GM23338 (cell line): ENCODE measurements around the gene METTL22. TPM values are rescaled to one million over a fixed set of nuclear protein-coding genes. Genes with fewer than 3 reads are reported as not detected.
A peak's percentile ranks its signal among the peaks of the same experiment; 100 is the strongest.

Experiments
- ATAC-seq: fragments of 200-7000 bp; cut with Tn5 transposase; 3 replicates; pipeline ENCODE4 v1.9.1; 2020
- DNase-seq: peaks from one replicate; pipeline ENCODE4 v3.0.0-alpha.2; 2015; ENCODE audit warnings: low spot score
- H2AFZ ChIP-seq: fragments of 200-600 bp; sonication (generic); 2 replicates; pipeline ENCODE4 v1.8.0; 2016; ENCODE audit warnings: antibody characterized with exemption, mild to moderate bottlenecking, moderate library complexity
- H3F3A ChIP-seq: fragments of 200-600 bp; sonication (generic); replicated peaks from 2 replicates; pipeline ENCODE4 v1.8.0; 2017; ENCODE audit warnings: antibody characterized with exemption, mixed run types, low read depth
- H3K27ac ChIP-seq: fragments of 200-600 bp; sonication (generic); 2 replicates; pipeline ENCODE4 v1.6.1; 2016; ENCODE audit warnings: low read depth
- H3K27me3 ChIP-seq: fragments of 200-600 bp; sonication (generic); 2 replicates; pipeline ENCODE4 v1.8.0; 2016; ENCODE audit warnings: mild to moderate bottlenecking, mixed run types, moderate library complexity; ENCODE audit not compliant: insufficient read depth
- H3K36me3 ChIP-seq: fragments of 200-600 bp; sonication (generic); 2 replicates; pipeline ENCODE4 v1.8.0; 2016; ENCODE audit warnings: mild to moderate bottlenecking; ENCODE audit not compliant: insufficient read depth
- H3K4me1 ChIP-seq: fragments of 200-600 bp; sonication (generic); 2 replicates; pipeline ENCODE4 v1.8.0; 2016; ENCODE audit warnings: mild to moderate bottlenecking, moderate library complexity; ENCODE audit not compliant: insufficient read depth
- H3K4me2 ChIP-seq: fragments of 200-600 bp; sonication (generic); 2 replicates; pipeline ENCODE4 v1.7.1; 2017; ENCODE audit warnings: mixed run types
- H3K4me3 ChIP-seq: fragments of 200-600 bp; sonication (generic); 2 replicates; pipeline ENCODE4 v1.6.1; 2016; ENCODE audit warnings: mixed run types
- H3K79me2 ChIP-seq: fragments of 200-600 bp; sonication (generic); replicated peaks from 2 replicates; pipeline ENCODE4 v1.8.0; 2017; ENCODE audit warnings: mild to moderate bottlenecking; ENCODE audit not compliant: insufficient read depth
- H3K9me2 ChIP-seq: fragments of 200-600 bp; sonication (generic); 2 replicates; pipeline ENCODE4 v1.8.0; 2017; ENCODE audit not compliant: insufficient read depth
- H4K20me1 ChIP-seq: fragments of 200-600 bp; sonication (generic); replicated peaks from 2 replicates; pipeline ENCODE4 v1.8.0; 2017; ENCODE audit warnings: mild to moderate bottlenecking; ENCODE audit not compliant: insufficient read depth
- H3K27ac Mint-ChIP-seq: 2 replicates; pipeline ENCODE4 v1.8.0; 2020; ENCODE audit warnings: inconsistent platforms, mild to moderate bottlenecking, moderate library complexity, mixed read lengths
- H3K27me3 Mint-ChIP-seq: 3 replicates; pipeline ENCODE4 v1.8.0; 2022; ENCODE audit warnings: low read depth, mild to moderate bottlenecking, moderate library complexity, mixed read lengths, inconsistent platforms; ENCODE audit not compliant: insufficient read depth, poor library complexity
- H3K36me3 Mint-ChIP-seq: 3 replicates; pipeline ENCODE4 v1.8.0; 2021; ENCODE audit warnings: low read depth, mild to moderate bottlenecking, inconsistent platforms, moderate library complexity, mixed read lengths
- H3K4me1 Mint-ChIP-seq: 3 replicates; pipeline ENCODE4 v1.8.0; 2020; ENCODE audit warnings: mild to moderate bottlenecking, inconsistent platforms, mixed read lengths
- H3K4me3 Mint-ChIP-seq: 3 replicates; pipeline ENCODE4 v1.8.0; 2021; ENCODE audit warnings: moderate library complexity, mild to moderate bottlenecking, inconsistent platforms, mixed read lengths
- H3K9me3 Mint-ChIP-seq: 3 replicates; pipeline ENCODE4 v1.8.0; 2020; ENCODE audit warnings: moderate library complexity, mild to moderate bottlenecking, inconsistent platforms, mixed read lengths
- CREB1 ChIP-seq: fragments of 250-450 bp; sonication (Bioruptor Pico); IDR thresholded peaks from 2 replicates; pipeline ENCODE4 v1.5.0; 2020; ENCODE audit warnings: low read depth, mild to moderate bottlenecking, moderate library complexity
- CTCF ChIP-seq, 2 experiments: fragments of 200-600 bp in 1 of 2; sonication (generic) in 1 of 2; conservative IDR thresholded peaks; 2 replicates each; pipeline versions ENCODE4 v1.5.1 to v1.6.1; 2016 to 2017; ENCODE audit warnings: antibody characterized with exemption in 2 of 2, low read depth in 2 of 2, mild to moderate bottlenecking in 2 of 2, moderate library complexity in 1 of 2
- EZH2 ChIP-seq: fragments of 200-600 bp; sonication (generic); IDR thresholded peaks from one replicate; pipeline ENCODE4 v1.8.0; 2017; ENCODE audit warnings: antibody characterized with exemption, mild to moderate bottlenecking, low read depth; ENCODE audit not compliant: unreplicated experiment
- ZNF462 ChIP-seq: fragments of 250-450 bp; sonication (Bioruptor Pico); IDR thresholded peaks from 2 replicates; pipeline ENCODE4 v1.5.0; 2020; ENCODE audit warnings: mild to moderate bottlenecking, moderate library complexity
- polyA plus RNA-seq: library from polyadenylated mRNA; unstranded; fragments of >200 nt; fragmentation: Nextera tagmentation; extraction: Ambion mirVana; gene quantifications from 2 replicates; pipeline ENCODE4 v1.2.1, GENCODE V29; 2016
- total RNA-seq: library from RNA; depleted of rRNA; stranded (reverse); fragments of >200 nt; shearing (Covaris generic); gene quantifications from 2 replicates; pipeline ENCODE4 v1.2.3, GENCODE V29; 2014

Gene METTL22
- total and polyA plus RNA-seq, 2 experiments from 2014 or later: 51.4 to 51.8 TPM

GRCh38 chr16:8572919-8573724 is 48.4 kb upstream of the METTL22 start:
- no peaks in the 10 kb centered on the region for H4K20me1 ChIP-seq
- peak; percentile 92 for DNase-seq
- peaks cover 3% of the 10 kb centered on the region; the same call in 1 of the 2 replicates for H3K27me3 ChIP-seq
- peak overlapping the region; percentile 32 for H3K27ac ChIP-seq
- TF ChIP-seq CREB1 (0 out of 2 replicates have a peak, but pooled peaks have one; percentile 36), CTCF (conservative IDR thresholded peaks at IDR 0.05; ENCODE audit: low read depth in 2 of 2) (peak; percentile 79 to 80), ZNF462 (CRISPR knock-in tag) (no peak), EZH2 (no peak)
- H3F3A ChIP-seq: no peaks in the 10 kb centered on the region; the same call in 1 of the 2 replicates
- Mint-ChIP-seq H3K36me3 (peaks cover 4% of the 10 kb centered on the region; the same call in 2 of the 3 replicates), H3K4me3 (no peak overlapping the region; the same call in 2 of the 3 replicates), H3K9me3 (peaks cover 5% of the 10 kb centered on the region; the same call in 2 of the 3 replicates), H3K27ac (peak overlapping the region; percentile 97), H3K4me1 (peaks cover 43% of the 10 kb centered on the region), H3K27me3 (peaks cover 19% of the 10 kb centered on the region)
- peak overlapping the region; percentile 1 for H2AFZ ChIP-seq
- H3K79me2 ChIP-seq: no peaks in the 10 kb centered on the region
- no peaks in the 10 kb centered on the region for H3K36me3 ChIP-seq
- H3K9me2 ChIP-seq: peaks cover 4% of the 10 kb centered on the region
- H3K4me3 ChIP-seq: no peak overlapping the region
- ATAC-seq: peak; percentile 42
- H3K4me1 ChIP-seq: peaks cover 28% of the 10 kb centered on the region
- no peak overlapping the region for H3K4me2 ChIP-seq
